Peyer's patch (tissue), 4 donors: ENCODE measurements around the gene LTF.

Experiments used
- CTCF ChIP-seq, 6 experiments: fragments of 450-650 bp in 4 of 6; fragments of 200-600 bp in 2 of 6; sonication (generic) in 1 of 6; IDR thresholded peaks; one replicate each; pipeline ENCODE4 v1.5.1; 2017 to 2019; ENCODE audit warnings: antibody characterized with exemption in 6 of 6, mild to moderate bottlenecking in 3 of 6, moderate library complexity in 1 of 6
- POLR2A ChIP-seq, 2 donors: fragments of 450-650 bp; IDR thresholded peaks; one replicate each; pipeline ENCODE4 v1.5.1; 2017; ENCODE audit warnings: antibody characterized with exemption in 2 of 2, mild to moderate bottlenecking in 2 of 2, moderate library complexity in 2 of 2

- TF ChIP-seq CTCF (IDR thresholded peaks at IDR 0.05) (no peak), POLR2A (IDR thresholded peaks at IDR 0.05) (no peak)
Measured at GRCh38 chr3:46429250-46429649, 35.5 kb downstream of the LTF start.
